GM19193 (cell line): Measurements from ENCODE around the gene MUC15.

Source experiments
- POLR2A ChIP-seq: IDR thresholded peaks from 4 replicates; pipeline ENCODE4 v1.6.1; 2011; ENCODE audit not compliant: insufficient read depth, insufficient read length; ENCODE audit errors: extremely low read depth

MUC15 gene

GRCh38 chr11:26539517-26539916, 32.5 kb downstream of the MUC15 start:
- no peak for TF ChIP-seq POLR2A

- TF ChIP-seq POLR2A, result no peak
Measured at GRCh38 chr11:26537341-26537740, 34.7 kb downstream of the MUC15 start.

- TF ChIP-seq POLR2A, result no peak
Measured at GRCh38 chr11:26527685-26528084, 44.4 kb downstream of the MUC15 start.

GRCh38 chr11:26522912-26523610, 49.0 kb downstream of the MUC15 start:
- no peak for TF ChIP-seq POLR2A

- no peak for TF ChIP-seq POLR2A
Measured at GRCh38 chr11:26519469-26519868, 52.6 kb downstream of the MUC15 start.

- no peak for TF ChIP-seq POLR2A
Measured at GRCh38 chr11:26512196-26512595, 59.9 kb downstream of the MUC15 start.

- no peak for TF ChIP-seq POLR2A
Measured at GRCh38 chr11:26510756-26511155, 61.3 kb downstream of the MUC15 start.

- TF ChIP-seq POLR2A, result no peak
Measured at GRCh38 chr11:26510164-26510563, 61.9 kb downstream of the MUC15 start.
